IPS-11a (cell line): ENCODE results near the gene ADGRD1.

ENCODE experiments used
- H3K4me3 ChIP-seq: one replicate; pipeline ENCODE4 v1.5.1; 2013; ENCODE audit warnings: low read depth, low read length, control low read depth

ADGRD1 gene

GRCh38 chr12:131097202-131098177 is 143.8 kb downstream of the ADGRD1 start:
- no peak overlapping the region for H3K4me3 ChIP-seq

- H3K4me3 ChIP-seq, result no peak overlapping the region
Measured at GRCh38 chr12:131098178-131098981, 144.7 kb downstream of the ADGRD1 start.

GRCh38 chr12:131100031-131100674 is 146.4 kb downstream of the ADGRD1 start:
- no peak overlapping the region for H3K4me3 ChIP-seq

GRCh38 chr12:131101006-131101405 is 147.3 kb downstream of the ADGRD1 start:
- H3K4me3 ChIP-seq, result no peak overlapping the region

- no peak overlapping the region for H3K4me3 ChIP-seq
Measured at GRCh38 chr12:131101703-131102492, 148.2 kb downstream of the ADGRD1 start.

GRCh38 chr12:131102493-131102931 is 148.8 kb downstream of the ADGRD1 start:
- H3K4me3 ChIP-seq, result no peak overlapping the region

GRCh38 chr12:131102991-131103668 is 149.4 kb downstream of the ADGRD1 start:
- H3K4me3 ChIP-seq, result no peak overlapping the region

GRCh38 chr12:131103669-131104462 is 150.2 kb downstream of the ADGRD1 start:
- H3K4me3 ChIP-seq, result no peak overlapping the region

GRCh38 chr12:131104463-131105350 is 151.0 kb downstream of the ADGRD1 start:
- H3K4me3 ChIP-seq, result no peak overlapping the region

- H3K4me3 ChIP-seq, result no peak overlapping the region
Measured at GRCh38 chr12:131105351-131105735, 151.6 kb downstream of the ADGRD1 start.

GRCh38 chr12:131105736-131106348 is 152.1 kb downstream of the ADGRD1 start:
- no peak overlapping the region for H3K4me3 ChIP-seq

- H3K4me3 ChIP-seq, result no peak overlapping the region
Measured at GRCh38 chr12:131106349-131106941, 152.7 kb downstream of the ADGRD1 start.

- H3K4me3 ChIP-seq, result no peak overlapping the region
Measured at GRCh38 chr12:131108177-131108955, 154.7 kb downstream of the ADGRD1 start.

GRCh38 chr12:131111446-131111845 is 157.7 kb downstream of the ADGRD1 start:
- H3K4me3 ChIP-seq, result no peak overlapping the region

GRCh38 chr12:131112021-131112420 is 158.3 kb downstream of the ADGRD1 start:
- no peak overlapping the region for H3K4me3 ChIP-seq

GRCh38 chr12:131112700-131113290 is 159.1 kb downstream of the ADGRD1 start:
- no peak overlapping the region for H3K4me3 ChIP-seq
